Esophagus squamous epithelium (tissue), 5 donors: ENCODE measurements around the gene ALDH2. TPM values are rescaled to one million over a fixed set of nuclear protein-coding genes. Genes with fewer than 3 reads are reported as not detected.
A peak's percentile ranks its signal among the peaks of the same experiment; 100 is the strongest.

Experiments
- DNase-seq: peaks from one replicate; lab custom pipeline; 2025; lab: John Stamatoyannopoulos, UW
- H3K27ac ChIP-seq, 4 donors: fragments of 200-600 bp; sonication (generic); one replicate each; pipeline ENCODE4 v1.5.1; 2016 to 2019; ENCODE audit warnings: mild to moderate bottlenecking in 1 of 4
- H3K27me3 ChIP-seq, 4 donors: fragments of 200-600 bp; sonication (generic); 1 replicate in 3 of 4; 2 replicates in 1 of 4; pipeline versions ENCODE4 v1.5.1 to v1.6.0; 2017 to 2021; ENCODE audit warnings: antibody characterized with exemption in 1 of 4
- H3K36me3 ChIP-seq, 3 donors: fragments of 200-600 bp; sonication (generic); one replicate each; pipeline ENCODE4 v1.5.1; 2016 to 2019
- H3K4me1 ChIP-seq, 3 donors: fragments of 200-600 bp; sonication (generic); one replicate each; pipeline ENCODE4 v1.5.1; 2017 to 2019
- H3K4me3 ChIP-seq, 4 donors: fragments of 200-600 bp; sonication (generic); 1 replicate in 3 of 4; 2 replicates in 1 of 4; pipeline ENCODE4 v1.5.1; 2016 to 2019; ENCODE audit warnings: mild to moderate bottlenecking in 2 of 4, moderate library complexity in 1 of 4
- H3K9me3 ChIP-seq, 3 donors: fragments of 200-600 bp; sonication (generic); one replicate each; pipeline ENCODE4 v1.5.1; 2016 to 2019
- CTCF ChIP-seq, 6 experiments: fragments of 450-650 bp in 4 of 6; fragments of 200-600 bp in 2 of 6; sonication (generic) in 2 of 6; IDR thresholded peaks; one replicate each; pipeline ENCODE4 v1.5.1; 2016 to 2019; ENCODE audit warnings: antibody characterized with exemption in 6 of 6, mild to moderate bottlenecking in 4 of 6, moderate library complexity in 4 of 6
- POLR2A ChIP-seq, 4 donors: fragments of 450-650 bp; IDR thresholded peaks; one replicate each; pipeline ENCODE4 v1.6.1; 2017; ENCODE audit warnings: antibody characterized with exemption in 4 of 4, mild to moderate bottlenecking in 4 of 4, moderate library complexity in 3 of 4
- WGBS, 2 donors: methylation state at CpG; one replicate each; pipeline ENCODE4 v1.1.5; 2018; 5-methylcytosine and 5-hydroxymethylcytosine counted together
- intact Hi-C: fragments of 100-400 bp; cut with DNase I; formaldehyde crosslinking; loops from one replicate; pipeline ENCODE4 v1.15.0; 2022
- total RNA-seq, 4 donors: library from RNA; depleted of rRNA; stranded (reverse); fragments of >200 nt; gene quantifications; one replicate each; pipeline ENCODE4 v1.1.0, GENCODE V29; 2016
- donor health status: DM: yes; HTN: yes; CAD: no.

Gene ALDH2
- total RNA-seq, 4 donors from 2014 or later, result 71.8 to 169 (median 104) TPM

DNA sequence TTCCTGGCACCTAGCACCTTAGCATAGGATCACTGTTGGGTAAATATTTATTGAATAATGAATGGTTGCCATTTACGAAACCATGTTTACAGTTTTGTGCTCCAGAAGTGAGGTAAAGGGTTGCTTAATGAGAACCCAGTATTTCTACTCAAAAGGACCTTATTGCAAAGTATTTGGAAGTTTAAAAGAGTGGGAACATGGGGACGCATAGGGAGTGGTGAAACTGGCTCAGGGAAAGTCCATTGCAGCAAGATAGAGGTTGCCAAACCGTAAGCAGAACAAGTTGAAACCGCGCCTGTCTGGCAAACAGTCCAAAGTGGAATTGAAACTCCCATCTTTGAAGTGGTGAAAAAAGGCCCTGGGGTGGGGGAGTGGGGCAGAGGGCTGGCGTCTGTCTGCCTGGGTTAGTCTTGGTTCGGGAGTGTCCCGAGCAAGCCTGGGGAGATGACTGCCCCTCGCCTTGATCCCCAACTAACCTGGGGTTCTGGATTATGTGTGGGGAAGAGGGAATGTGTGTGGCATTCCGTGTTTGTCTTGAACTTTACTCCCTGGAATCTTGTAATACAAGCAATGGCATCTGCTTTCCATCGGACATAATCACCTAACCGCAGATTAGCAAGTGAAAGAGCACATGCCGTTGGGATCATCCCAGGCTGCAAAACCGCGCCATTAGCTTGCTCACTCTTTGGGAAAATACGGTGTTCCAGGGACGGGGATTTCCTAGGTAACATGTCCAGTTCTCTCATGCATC lies 7.2 kb downstream of the ALDH2 start:
- Histone ChIP-seq H3K27ac (peak overlapping the region; percentile 82 to 91 (median 90)), H3K36me3 (peaks cover 0 to 24% (median 0%) of the 10 kb centered on the region in 3 donors), H3K9me3 (no peaks in the 10 kb centered on the region), H3K4me1 (peaks cover 50 to 98% (median 74%) of the 10 kb centered on the region in 3 donors), H3K4me3 (peak overlapping the region in 2 of 4 donors; percentile 8 to 52), H3K27me3 (no peaks in the 10 kb centered on the region)
- WGBS, 2 donors, result 16 to 21% methylated on average over 17 of the region's 17 CpGs
- no peak for DNase-seq
- intact Hi-C loops, result no loop called here
- TF ChIP-seq POLR2A (IDR thresholded peaks at IDR 0.05) (no peak), CTCF (IDR thresholded peaks at IDR 0.05) (no peak)

GRCh38 chr12:111775205-111776193 lies 8.8 kb downstream of the ALDH2 start:
- 10 to 13% methylated on average over 15 of the region's 15 CpGs for WGBS, 2 donors
- peak overlapping the region; percentile 82 to 91 (median 90) for H3K27ac ChIP-seq
- no peak for DNase-seq
- intact Hi-C loops, result no loop called here
- peak overlapping the region in 3 of 4 donors; percentile 5 to 52 (median 11) for H3K4me3 ChIP-seq
- peaks cover 50 to 98% (median 64%) of the 10 kb centered on the region in 3 donors for H3K4me1 ChIP-seq
- H3K27me3 ChIP-seq, result no peaks in the 10 kb centered on the region
- H3K36me3 ChIP-seq, result peaks cover 0 to 30% (median 0%) of the 10 kb centered on the region in 3 donors
- peak in 2 of 4 donors; percentile 29 to 60 for TF ChIP-seq POLR2A (IDR thresholded peaks at IDR 0.05)
- TF ChIP-seq CTCF (IDR thresholded peaks at IDR 0.05), result no peak
- no peaks in the 10 kb centered on the region for H3K9me3 ChIP-seq

DNA sequence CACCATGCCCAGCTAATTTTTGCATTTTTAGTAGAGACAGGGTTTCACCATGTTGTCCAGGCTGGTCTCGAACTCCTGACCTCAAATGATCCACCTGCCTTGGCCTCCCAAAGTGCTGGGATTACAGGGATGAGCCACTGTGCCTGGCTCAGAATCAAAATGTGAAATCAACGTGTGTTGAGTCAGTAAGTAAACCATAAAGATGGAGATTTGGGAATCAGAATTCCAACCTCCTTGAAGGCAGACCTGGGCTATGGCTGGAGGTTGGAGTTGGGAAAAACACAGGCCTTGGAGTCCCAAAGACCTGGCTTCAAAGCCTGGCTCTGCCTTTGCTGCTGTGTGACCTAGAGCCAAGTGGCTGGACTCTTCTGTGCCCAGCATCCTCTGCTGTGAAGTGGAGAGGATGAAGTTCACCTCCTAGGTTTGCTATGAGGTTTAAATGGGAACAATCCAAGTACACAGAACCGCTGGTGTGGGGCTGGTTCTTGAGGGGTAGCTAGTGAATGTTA lies 10.2 kb downstream of the ALDH2 start:
- TF ChIP-seq POLR2A (IDR thresholded peaks at IDR 0.05) (no peak), CTCF (IDR thresholded peaks at IDR 0.05) (no peak)
- Histone ChIP-seq H3K36me3 (peaks cover 0 to 43% (median 7%) of the 10 kb centered on the region in 3 donors), H3K27me3 (no peaks in the 10 kb centered on the region), H3K4me3 (no peak overlapping the region), H3K9me3 (no peaks in the 10 kb centered on the region), H3K27ac (peak overlapping the region; percentile 70 to 91 (median 86)), H3K4me1 (peaks cover 50 to 89% (median 54%) of the 10 kb centered on the region in 3 donors)
- DNase-seq, result no peak
- WGBS, 2 donors, result 43 to 53% methylated on average over 1 to 3 of the region's 3 CpGs
- intact Hi-C loops, result no loop called here

DNA sequence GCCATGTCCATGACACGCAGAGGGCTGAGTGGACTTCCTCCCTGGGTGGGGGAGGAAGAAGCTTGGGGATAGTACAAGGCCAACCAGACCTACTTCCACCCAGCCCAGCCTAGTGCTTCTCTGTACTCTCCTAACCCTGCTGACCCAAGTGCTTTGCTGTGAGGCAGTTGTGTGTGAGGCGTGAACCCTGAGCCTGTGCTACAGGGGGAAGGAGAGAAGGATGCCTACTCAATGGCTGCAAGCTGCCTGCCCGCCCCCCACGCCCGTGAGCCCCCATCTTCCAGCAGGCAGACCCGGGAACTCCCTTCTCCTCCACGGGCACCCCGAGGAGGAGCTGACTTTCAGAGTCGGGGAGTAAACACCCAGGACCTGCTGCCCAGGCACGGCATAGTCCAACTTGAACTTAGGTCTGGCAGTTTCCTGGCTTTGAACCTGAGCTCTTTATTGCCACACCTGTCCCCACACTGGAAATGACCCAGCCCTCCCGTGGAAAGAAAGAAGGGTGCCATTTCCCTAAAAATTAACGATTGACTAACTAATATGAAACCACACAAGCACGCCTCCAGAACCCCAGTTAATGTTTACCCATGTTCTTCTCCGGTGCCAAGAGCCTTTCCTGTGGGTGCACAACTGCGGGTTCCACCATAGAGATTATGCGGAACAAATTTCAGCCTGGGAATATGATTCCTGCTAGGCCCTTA lies 10.8 kb downstream of the ALDH2 start:
- Histone ChIP-seq H3K27ac (peak overlapping the region; percentile 70 to 91 (median 86)), H3K4me1 (peaks cover 49 to 83% (median 50%) of the 10 kb centered on the region in 3 donors), H3K27me3 (no peaks in the 10 kb centered on the region), H3K4me3 (no peak overlapping the region), H3K36me3 (peaks cover 0 to 49% (median 13%) of the 10 kb centered on the region in 3 donors), H3K9me3 (no peaks in the 10 kb centered on the region)
- intact Hi-C loops, result no loop called here
- TF ChIP-seq CTCF (IDR thresholded peaks at IDR 0.05) (no peak), POLR2A (IDR thresholded peaks at IDR 0.05) (no peak)
- 62 to 78% methylated on average over 8 of the region's 16 CpGs for WGBS, 2 donors
- no peak for DNase-seq
